Skeletal muscle tissue (tissue), 5 donors: ENCODE results near the gene CAMK2G. TPM values are rescaled to one million over a fixed set of nuclear protein-coding genes. Genes with fewer than 3 reads are reported as not detected.

Experiments used
- H3K27ac ChIP-seq: one replicate; pipeline ENCODE4 v1.7.0; 2013; ENCODE audit warnings: mild to moderate bottlenecking, low read depth, low read length, inconsistent platforms
- H3K27me3 ChIP-seq, 3 donors: one replicate each; pipeline ENCODE4 v1.7.0; 2013; ENCODE audit warnings: low read length in 3 of 3; ENCODE audit not compliant: control insufficient read depth in 3 of 3, insufficient read depth in 3 of 3
- H3K36me3 ChIP-seq, 3 donors: one replicate each; pipeline ENCODE4 v1.7.0; 2013; ENCODE audit warnings: low read length in 3 of 3; ENCODE audit not compliant: control insufficient read depth in 3 of 3, insufficient read depth in 3 of 3
- H3K4me1 ChIP-seq, 3 donors: one replicate each; pipeline ENCODE4 v1.7.0; 2013; ENCODE audit warnings: low read length in 3 of 3, mild to moderate bottlenecking in 3 of 3; ENCODE audit not compliant: control insufficient read depth in 3 of 3, insufficient read depth in 3 of 3
- H3K4me3 ChIP-seq, 3 donors: one replicate each; pipeline ENCODE4 v1.7.0; 2013; ENCODE audit warnings: low read length in 3 of 3
- H3K9ac ChIP-seq, 3 donors: one replicate each; pipeline ENCODE4 v1.7.0; 2013; ENCODE audit warnings: low read length in 3 of 3, mild to moderate bottlenecking in 3 of 3, moderate library complexity in 2 of 3, low read depth in 1 of 3
- H3K9me3 ChIP-seq, 3 donors: one replicate each; pipeline ENCODE4 v1.7.0; 2013; ENCODE audit warnings: low read length in 3 of 3; ENCODE audit not compliant: control insufficient read depth in 3 of 3
- small RNA-seq: library from RNA; depleted of rRNA; stranded (forward); fragments of <200 nt; gene quantifications from one replicate; pipeline ENCODE3, GENCODE V24; 2014
- total RNA-seq: library from RNA; depleted of rRNA; stranded (reverse); fragments of >200 nt; gene quantifications from one replicate; pipeline ENCODE4 v1.2.3, GENCODE V29; 2014
- donor health status: Osteomylitis.

The CAMK2G gene
- total RNA-seq, 1 donor from 2014 or later, result 16.2 TPM

GRCh38 chr10:73772281-73773151 lies 101.8 kb downstream of the CAMK2G start:
- Histone ChIP-seq H3K4me3 (peak overlapping the region; percentile 88 to 91 (median 91)), H3K9me3 (no peaks in the 10 kb centered on the region), H3K36me3 (peaks cover 40 to 44% (median 40%) of the 10 kb centered on the region in 3 donors), H3K9ac (peak overlapping the region; percentile 86 to 94 (median 90)), H3K27ac (peak overlapping the region; percentile 97), H3K27me3 (no peaks in the 10 kb centered on the region), H3K4me1 (peaks cover 27 to 43% (median 31%) of the 10 kb centered on the region in 3 donors)

GRCh38 chr10:73771722-73772280 lies 102.6 kb downstream of the CAMK2G start:
- H3K4me1 ChIP-seq, result peaks cover 27 to 43% (median 31%) of the 10 kb centered on the region in 3 donors
- H3K36me3 ChIP-seq, result peaks cover 43 to 48% (median 45%) of the 10 kb centered on the region in 3 donors
- peak overlapping the region; percentile 86 to 94 (median 90) for H3K9ac ChIP-seq
- no peaks in the 10 kb centered on the region for H3K27me3 ChIP-seq
- H3K27ac ChIP-seq, result peak overlapping the region; percentile 97
- H3K9me3 ChIP-seq, result no peaks in the 10 kb centered on the region
- peak overlapping the region; percentile 88 to 91 (median 91) for H3K4me3 ChIP-seq

- Histone ChIP-seq H3K4me3 (no peak overlapping the region), H3K9ac (no peak overlapping the region), H3K4me1 (peaks cover 19 to 31% (median 20%) of the 10 kb centered on the region in 3 donors), H3K9me3 (no peaks in the 10 kb centered on the region), H3K27me3 (no peaks in the 10 kb centered on the region), H3K36me3 (peaks cover 60 to 66% (median 66%) of the 10 kb centered on the region in 3 donors), H3K27ac (no peak overlapping the region)
Measured at GRCh38 chr10:73769396-73769795, 105.0 kb downstream of the CAMK2G start.

GRCh38 chr10:73768881-73769280 lies 105.5 kb downstream of the CAMK2G start:
- Histone ChIP-seq H3K4me1 (peaks cover 13 to 26% (median 16%) of the 10 kb centered on the region in 3 donors), H3K9me3 (no peaks in the 10 kb centered on the region), H3K27ac (no peak overlapping the region), H3K27me3 (no peaks in the 10 kb centered on the region), H3K9ac (no peak overlapping the region), H3K4me3 (no peak overlapping the region), H3K36me3 (peaks cover 62 to 70% (median 69%) of the 10 kb centered on the region in 3 donors)

- Histone ChIP-seq H3K9ac (no peak overlapping the region), H3K9me3 (no peaks in the 10 kb centered on the region), H3K4me3 (no peak overlapping the region), H3K27ac (no peak overlapping the region), H3K27me3 (no peaks in the 10 kb centered on the region), H3K36me3 (peaks cover 85 to 92% (median 88%) of the 10 kb centered on the region in 3 donors), H3K4me1 (no peaks in the 10 kb centered on the region)
Measured at GRCh38 chr10:73765066-73765465, 109.3 kb downstream of the CAMK2G start.

- H3K9ac ChIP-seq, result no peak overlapping the region
- no peak overlapping the region for H3K27ac ChIP-seq
- no peaks in the 10 kb centered on the region for H3K27me3 ChIP-seq
- peaks cover 77 to 82% (median 80%) of the 10 kb centered on the region in 3 donors for H3K36me3 ChIP-seq
- no peak overlapping the region for H3K4me3 ChIP-seq
- H3K4me1 ChIP-seq, result no peaks in the 10 kb centered on the region
- no peaks in the 10 kb centered on the region for H3K9me3 ChIP-seq
Measured at GRCh38 chr10:73763343-73763742, 111.0 kb downstream of the CAMK2G start.

- H3K4me1 ChIP-seq, result no peaks in the 10 kb centered on the region
- no peak overlapping the region for H3K4me3 ChIP-seq
- no peaks in the 10 kb centered on the region for H3K9me3 ChIP-seq
- peaks cover 75 to 79% (median 78%) of the 10 kb centered on the region in 3 donors for H3K36me3 ChIP-seq
- H3K9ac ChIP-seq, result no peak overlapping the region
- no peak overlapping the region for H3K27ac ChIP-seq
- no peaks in the 10 kb centered on the region for H3K27me3 ChIP-seq
Measured at GRCh38 chr10:73762915-73763314, 111.4 kb downstream of the CAMK2G start.

Small RNA genes within 50 kb of the gene (small RNA-seq; reads per million reads assigned to genes)
- gene AC022400.9, result not detected
- gene ZSWIM8-AS1, result not detected

Other genes starting within 250 kb of the CAMK2G start
- gene MYOZ1, start 233.1 kb downstream of the CAMK2G start, total RNA-seq, result 1,224 TPM
- 17.2 TPM for gene SYNPO2L, start 218.5 kb downstream of the CAMK2G start, total RNA-seq
- 4.7 TPM for gene AGAP5, start 176.4 kb downstream of the CAMK2G start, total RNA-seq
- 41.8 TPM for gene SEC24C, start 130.2 kb downstream of the CAMK2G start, total RNA-seq
- gene CHCHD1, start 92.5 kb downstream of the CAMK2G start, total RNA-seq, result 17.7 TPM
- 29.7 TPM for gene ZSWIM8, start 88.9 kb downstream of the CAMK2G start, total RNA-seq
- 6.3 TPM for gene NDST2, start 63.0 kb downstream of the CAMK2G start, total RNA-seq
- gene PLAU, start 36.6 kb upstream of the CAMK2G start, total RNA-seq, result 21.4 TPM
- 83.0 TPM for gene VCL, start 123.6 kb upstream of the CAMK2G start, total RNA-seq